NCI-H82 (cell line): ENCODE data around the gene SPATA6.
"Not testable (repeated sequence)": the region's sequence is repeated elsewhere in the genome, so short reads cannot be mapped to it uniquely, and the experiment has no call there.

Source experiments
- DNase-seq: peaks from one replicate; lab custom pipeline; 2025; lab: John Stamatoyannopoulos, UW

SPATA6 gene

DNA sequence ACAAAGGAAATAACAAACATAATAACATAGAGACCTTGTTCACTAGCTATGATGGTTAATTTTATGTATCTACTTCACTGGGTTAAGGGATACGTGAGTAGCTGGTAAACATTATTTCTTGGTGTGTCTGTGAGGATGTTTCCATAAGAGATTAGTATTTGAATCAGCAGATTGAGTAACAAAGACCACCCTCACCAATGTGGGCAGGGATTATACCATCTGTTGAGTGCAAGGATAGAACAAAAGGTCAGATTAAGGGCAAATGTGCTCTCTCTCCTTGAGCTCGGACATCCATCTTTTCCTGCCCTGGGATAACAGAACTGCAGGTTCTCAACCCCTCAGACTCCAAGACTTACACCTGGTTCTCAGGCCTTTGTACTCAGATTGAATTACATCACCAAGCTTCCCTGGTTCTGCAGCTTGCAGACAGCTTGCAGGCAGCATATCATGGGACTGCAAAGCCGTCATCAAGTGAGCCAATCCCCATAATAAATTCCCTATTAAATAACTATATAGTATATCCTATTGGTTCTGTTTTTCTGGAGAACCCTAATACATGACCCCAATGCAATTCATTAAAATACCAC lies 9.2 kb downstream of the SPATA6 start:
- peak; percentile 74 for DNase-seq

DNA sequence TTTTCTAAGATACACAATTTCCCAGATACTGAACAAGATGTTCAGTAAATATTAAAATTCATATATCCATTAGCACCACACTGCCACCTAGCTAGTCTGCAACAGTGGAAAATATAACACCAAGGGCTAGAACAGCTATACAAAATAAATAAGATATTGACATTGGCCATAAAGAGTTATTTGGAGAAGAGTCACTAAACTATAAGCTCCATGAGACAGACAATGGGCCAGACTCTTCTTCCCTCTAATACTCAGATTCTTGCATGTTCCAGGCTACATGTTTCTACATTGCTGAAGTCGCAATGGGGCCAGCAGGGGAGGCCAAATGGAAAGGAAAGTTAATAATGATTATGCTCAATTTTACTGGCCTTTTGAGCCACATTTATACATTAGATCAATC lies 21.5 kb downstream of the SPATA6 start:
- DNase-seq, result no peak

GRCh38 chr1:48448932-48449331 lies 23.1 kb downstream of the SPATA6 start:
- no peak for DNase-seq

DNA sequence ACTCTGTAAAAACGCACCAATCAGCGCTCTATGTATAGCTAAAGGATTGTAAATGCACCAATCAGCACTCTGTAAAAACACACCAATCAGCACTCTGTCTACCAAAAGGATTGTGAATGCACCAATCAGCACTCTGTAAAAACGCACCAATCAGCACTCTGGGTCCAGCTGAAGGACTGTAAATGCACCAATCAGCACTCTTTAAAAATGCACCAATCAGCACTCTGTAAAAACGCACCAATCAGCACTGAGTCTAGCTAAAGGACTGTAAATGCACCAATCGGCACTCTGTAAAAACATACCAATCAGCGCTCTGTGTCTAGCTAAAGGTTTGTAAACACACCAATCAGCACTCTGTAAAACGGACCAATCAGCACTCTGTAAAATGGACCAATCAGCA lies 27.8 kb downstream of the SPATA6 start:
- not testable (repeated sequence) for DNase-seq

DNA sequence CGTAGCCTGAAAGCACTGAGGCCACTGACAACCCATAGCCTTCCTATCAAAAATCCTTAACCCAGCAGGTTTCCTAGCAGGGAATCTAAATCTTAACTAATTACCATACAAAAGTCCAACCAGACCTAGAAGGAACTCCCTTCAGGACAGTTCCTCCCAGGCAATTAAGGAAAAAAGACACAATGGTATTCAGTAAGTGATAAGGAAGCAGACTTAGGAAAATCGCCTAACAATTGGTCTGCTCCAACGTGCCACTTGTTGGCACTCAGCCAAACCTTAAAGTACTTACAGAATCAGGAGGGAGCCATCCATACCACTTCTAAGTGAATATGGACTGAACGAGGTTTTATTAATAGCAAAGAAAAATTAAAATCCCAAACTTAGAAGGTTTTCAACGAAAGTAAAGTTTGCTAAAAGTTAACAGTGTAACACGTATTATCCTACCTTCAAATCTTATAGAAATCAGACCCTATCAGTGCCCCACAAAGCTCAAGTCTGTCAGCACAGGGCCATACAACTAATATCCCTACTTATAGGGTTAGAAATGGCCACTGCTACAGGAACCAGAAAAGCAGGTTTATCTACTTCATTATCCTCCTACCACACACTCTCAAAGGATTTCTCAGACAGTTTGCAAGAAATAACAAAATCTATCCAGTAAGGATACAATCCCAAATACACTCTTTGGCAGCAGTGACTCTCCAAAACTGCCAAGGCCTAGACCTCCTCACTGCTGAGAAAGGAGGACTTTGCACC lies 29.0 kb downstream of the SPATA6 start:
- peak; percentile 35 for DNase-seq

DNA sequence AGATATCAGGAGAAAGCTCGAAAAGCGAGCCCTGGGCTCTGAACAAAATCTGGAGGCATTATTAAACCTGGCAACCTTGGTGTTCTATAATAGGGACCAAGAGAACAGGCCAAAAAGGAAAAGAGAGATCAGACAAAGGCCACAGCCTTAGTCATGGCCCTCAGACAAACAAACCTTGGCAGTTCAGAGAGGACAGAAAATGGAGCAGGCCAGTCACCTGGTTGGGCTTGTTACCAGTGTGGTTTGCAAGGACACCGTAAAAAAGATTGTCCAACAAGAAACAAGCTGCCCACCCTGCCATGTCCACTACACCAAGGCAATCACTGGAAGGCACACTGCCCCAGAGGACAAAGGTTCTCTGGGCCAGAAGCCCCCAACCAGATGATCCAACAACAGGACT lies 31.2 kb downstream of the SPATA6 start:
- DNase-seq, result not testable (repeated sequence)

- no peak for DNase-seq
These were observed 32.6 kb downstream of the SPATA6 start for GRCh38 chr1:48439380-48439779.

- DNase-seq, result not testable (repeated sequence)
These were observed 34.6 kb downstream of the SPATA6 start for GRCh38 chr1:48437379-48437778.

- DNase-seq, result not testable (repeated sequence)
These were observed 36.5 kb downstream of the SPATA6 start for GRCh38 chr1:48435312-48436002.

DNA sequence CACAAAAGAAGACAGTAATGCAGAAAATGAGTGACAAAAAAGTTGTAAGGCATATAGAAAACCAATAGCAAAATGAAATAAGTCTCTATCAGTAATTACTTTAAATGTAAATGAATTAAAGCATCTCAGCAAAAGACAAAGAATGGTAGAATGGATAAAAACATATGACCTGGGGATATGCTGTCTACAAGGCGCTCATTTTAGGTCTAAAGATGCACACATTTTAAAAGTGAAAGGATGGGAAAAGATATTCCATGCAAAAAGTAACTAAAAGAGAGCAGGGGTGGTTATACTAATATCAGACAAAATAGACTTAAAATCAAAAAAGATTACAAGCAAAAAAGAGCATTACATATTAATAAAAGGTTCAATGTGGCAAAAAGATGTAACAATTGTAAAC lies 41.2 kb downstream of the SPATA6 start:
- no peak for DNase-seq

- no peak for DNase-seq
These were observed 50.0 kb downstream of the SPATA6 start for GRCh38 chr1:48422009-48422408.

DNA sequence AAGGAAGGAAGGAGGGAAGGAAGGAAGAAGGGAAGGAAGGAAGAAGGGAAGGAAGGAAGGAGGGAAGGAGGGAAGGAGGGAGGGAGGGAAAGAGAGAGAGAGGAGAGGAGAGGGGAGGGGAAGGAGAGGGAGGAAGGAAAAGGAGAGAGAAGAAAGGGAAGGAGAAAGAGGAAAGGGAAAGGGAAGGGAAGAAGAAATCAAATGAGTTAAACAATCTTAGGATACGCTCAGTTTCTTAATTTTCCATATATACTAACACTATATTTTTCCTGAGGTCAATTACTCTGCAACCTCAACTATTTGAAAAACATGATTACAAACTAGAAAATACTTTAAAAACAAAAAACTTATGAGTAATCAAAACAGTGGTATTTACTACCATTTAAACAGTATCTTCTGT lies 53.3 kb downstream of the SPATA6 start:
- DNase-seq, result no peak

DNA sequence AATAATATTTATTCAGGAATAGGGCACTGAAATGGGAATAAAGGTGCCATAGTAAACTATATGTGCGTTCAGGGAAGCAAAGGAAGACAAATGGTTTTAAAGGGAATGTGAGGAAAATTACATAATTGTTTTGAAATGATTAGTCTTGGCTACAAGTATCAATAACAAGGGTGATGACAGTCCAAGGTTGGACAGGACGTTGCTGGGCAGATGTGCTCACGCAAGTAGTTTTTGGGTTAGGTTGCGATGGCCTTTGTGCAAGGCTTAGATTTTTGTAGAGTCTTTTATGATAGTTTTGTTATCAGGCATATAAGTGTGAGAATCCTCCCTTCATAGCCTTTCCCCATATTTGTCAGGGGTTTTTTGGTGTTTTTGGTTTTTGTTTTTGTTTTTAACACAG lies 57.0 kb downstream of the SPATA6 start:
- no peak for DNase-seq

GRCh38 chr1:48414264-48414663 lies 57.7 kb downstream of the SPATA6 start:
- DNase-seq, result no peak

GRCh38 chr1:48405940-48406339 lies 66.1 kb downstream of the SPATA6 start:
- DNase-seq, result no peak

- no peak for DNase-seq
These were observed 66.6 kb downstream of the SPATA6 start for GRCh38 chr1:48405400-48405799.

DNA sequence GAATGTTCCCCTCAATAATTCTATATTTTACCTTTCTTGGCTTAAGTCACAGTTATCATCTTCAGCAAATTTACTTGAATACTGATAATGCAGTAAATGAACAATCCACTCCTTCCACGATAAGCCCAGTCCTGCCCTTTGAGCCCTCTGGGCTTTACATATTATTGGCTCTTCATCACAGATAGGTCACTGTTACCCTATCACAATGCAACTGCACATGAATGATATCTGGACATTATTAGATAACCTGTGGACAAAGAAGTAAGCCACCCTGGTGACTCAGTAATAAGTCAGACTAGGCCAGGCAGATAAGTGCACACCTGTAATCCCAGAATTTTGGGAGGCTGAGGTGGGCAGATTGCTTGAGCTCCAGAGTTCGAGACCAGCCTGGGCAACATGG lies 69.4 kb downstream of the SPATA6 start:
- no peak for DNase-seq

- DNase-seq, result no peak
These were observed 75.8 kb downstream of the SPATA6 start for GRCh38 chr1:48396208-48396607.

GRCh38 chr1:48391926-48392325 lies 80.1 kb downstream of the SPATA6 start:
- DNase-seq, result no peak

- no peak for DNase-seq
These were observed 84.6 kb downstream of the SPATA6 start for GRCh38 chr1:48387409-48387808.

GRCh38 chr1:48374785-48375184 lies 97.2 kb downstream of the SPATA6 start:
- no peak for DNase-seq

- no peak for DNase-seq
These were observed 100.4 kb downstream of the SPATA6 start for GRCh38 chr1:48371598-48371997.

DNA sequence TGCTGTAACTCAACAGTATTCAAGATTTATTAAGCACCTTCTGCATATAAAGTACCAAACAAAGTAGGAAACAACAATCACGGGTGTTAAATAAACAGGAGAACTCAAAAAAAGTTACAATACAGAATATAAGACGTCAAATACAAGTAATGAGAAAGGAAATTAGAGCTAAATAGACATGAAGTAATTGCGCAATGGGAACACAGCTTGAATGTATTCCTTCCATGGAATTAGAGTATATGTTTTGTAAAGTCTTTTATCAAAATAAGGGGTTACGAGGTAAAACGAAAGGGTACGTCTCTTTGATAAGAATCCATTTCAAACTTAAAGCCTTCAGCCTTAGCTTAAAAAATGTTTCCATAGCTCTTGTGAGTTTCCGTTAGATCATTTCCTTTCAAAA lies 109.1 kb downstream of the SPATA6 start:
- DNase-seq, result no peak
